GM19463 (cell line): ENCODE measurements around the gene FGFBP3.

Source experiments
- ATAC-seq: cut with Tn5 transposase; IDR thresholded peaks from one replicate; pipeline ENCODE4 v1.9.1; 2021; ENCODE audit warnings: mild to moderate bottlenecking, moderate library complexity; ENCODE audit not compliant: unreplicated experiment

FGFBP3 gene

GRCh38 chr10:91860885-91861284 lies 48.4 kb downstream of the FGFBP3 start:
- no peak for ATAC-seq

- no peak for ATAC-seq
Measured at GRCh38 chr10:91856637-91857036, 52.6 kb downstream of the FGFBP3 start.
